Chondrocyte (in vitro differentiated cells): Measurements from ENCODE around the gene ICOS. TPM values are rescaled to one million over a fixed set of nuclear protein-coding genes. Genes with fewer than 3 reads are reported as not detected.

Experiments
- DNase-seq: peaks from one replicate; pipeline ENCODE4 v3.0.0; 2021; ENCODE audit warnings: mixed read lengths, low spot score
- H3K27ac Mint-ChIP-seq: one replicate; pipeline ENCODE4 v1.8.0; 2021; ENCODE audit warnings: mild to moderate bottlenecking, moderate library complexity, mixed read lengths; ENCODE audit not compliant: unreplicated experiment
- H3K27me3 Mint-ChIP-seq: 2 replicates; pipeline ENCODE4 v1.8.0; 2021; ENCODE audit warnings: low read depth, mixed read lengths
- H3K36me3 Mint-ChIP-seq: 2 replicates; pipeline ENCODE4 v1.8.0; 2021; ENCODE audit warnings: low read depth, mixed read lengths
- H3K4me1 Mint-ChIP-seq: 2 replicates; pipeline ENCODE4 v1.8.0; 2021; ENCODE audit warnings: low read depth, mild to moderate bottlenecking, mixed read lengths
- H3K4me3 Mint-ChIP-seq: one replicate; pipeline ENCODE4 v1.8.0; 2021; ENCODE audit warnings: mild to moderate bottlenecking, moderate library complexity, mixed read lengths; ENCODE audit not compliant: unreplicated experiment
- H3K9me3 Mint-ChIP-seq: 2 replicates; pipeline ENCODE4 v1.8.0; 2021; ENCODE audit warnings: low read depth, mixed read lengths
- CTCF ChIP-seq: fragments of 200-600 bp; sonication (generic); IDR thresholded peaks from 2 replicates; pipeline ENCODE4 v1.5.0; 2021; ENCODE audit warnings: antibody characterized with exemption, mild to moderate bottlenecking, moderate library complexity
- total RNA-seq: library from RNA; stranded (reverse); gene quantifications from 3 replicates; pipeline ENCODE4 v1.2.1, GENCODE V29; 2021

The ICOS gene
- total RNA-seq, 1 donor from 2014 or later = not detected

- DNase-seq = no peak
These were observed 68.3 kb downstream of the ICOS start for GRCh38 chr2:204004912-204005311.

DNA sequence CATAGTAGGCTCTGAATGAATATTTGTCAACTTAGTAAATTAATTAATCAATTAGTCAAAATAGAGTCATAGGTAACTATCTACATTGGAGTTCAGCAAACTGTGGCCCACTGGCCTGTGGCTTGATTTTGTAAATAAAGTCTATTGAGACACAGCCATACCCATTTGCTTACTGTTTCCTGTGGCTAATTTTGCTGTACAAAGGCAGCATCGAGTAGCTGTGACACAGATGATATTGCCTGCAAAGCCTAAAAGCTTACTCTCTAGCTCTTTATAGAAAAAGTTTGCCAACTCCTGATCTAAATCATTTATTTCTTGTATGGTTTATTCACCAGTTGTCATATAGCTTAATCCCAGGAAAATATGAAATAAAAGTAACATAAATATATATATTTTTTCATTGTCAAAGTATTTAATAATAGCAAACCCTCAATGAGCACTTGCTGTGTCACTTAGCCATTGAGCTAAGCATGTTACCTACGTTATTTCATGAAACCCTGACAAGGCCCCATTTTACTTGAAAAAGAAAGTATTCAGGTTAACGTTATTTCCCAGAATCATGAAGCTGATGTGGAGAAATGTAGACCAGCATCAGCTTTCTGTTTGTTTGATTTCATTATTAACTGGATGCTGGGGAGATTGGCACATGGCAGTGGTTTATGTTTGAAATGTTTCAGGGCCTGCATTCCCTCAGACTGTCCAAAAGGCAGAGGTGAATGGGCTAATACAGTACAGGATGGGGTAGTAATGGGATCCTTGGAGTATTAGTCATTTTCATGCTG, 69.6 kb downstream of the ICOS start:
- Mint-ChIP-seq H3K27me3 (peaks cover 20% of the 10 kb centered on the region), H3K27ac (no peak overlapping the region), H3K4me3 (no peak overlapping the region), H3K36me3 (no peaks in the 10 kb centered on the region), H3K9me3 (peaks cover 5% of the 10 kb centered on the region), H3K4me1 (no peaks in the 10 kb centered on the region)
- DNase-seq = no peak
- no peak for TF ChIP-seq CTCF

More at GRCh38 chr2:204004912-204005311, 68.3 kb downstream of the ICOS start:
- no peak overlapping the region for H3K27ac Mint-ChIP-seq
- TF ChIP-seq CTCF = no peak
- no peak overlapping the region for H3K4me3 Mint-ChIP-seq
- no peaks in the 10 kb centered on the region for H3K36me3 Mint-ChIP-seq
- peaks cover 5% of the 10 kb centered on the region for H3K9me3 Mint-ChIP-seq
- no peaks in the 10 kb centered on the region for H3K4me1 Mint-ChIP-seq
- peaks cover 20% of the 10 kb centered on the region for H3K27me3 Mint-ChIP-seq

DNA sequence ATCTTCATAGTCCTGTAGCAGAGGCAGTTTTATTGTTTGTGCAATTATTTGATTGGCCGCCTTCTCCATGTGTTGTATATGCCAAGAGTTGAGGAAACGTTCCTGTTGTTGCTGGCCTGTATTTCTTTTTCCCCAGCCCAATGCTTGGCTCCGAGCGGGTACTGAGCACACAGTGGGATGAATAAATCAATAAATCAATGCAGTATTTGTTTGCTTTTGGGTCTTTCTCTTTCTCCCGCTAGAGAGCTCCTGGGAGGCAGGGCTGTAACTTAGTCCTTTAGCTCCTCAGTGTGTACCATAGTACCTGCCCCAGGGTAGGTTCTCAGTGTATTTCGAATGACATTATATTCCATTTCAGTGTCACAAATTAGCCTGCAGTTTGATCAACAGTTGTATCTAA, 71.8 kb downstream of the ICOS start:
- H3K36me3 Mint-ChIP-seq = no peaks in the 10 kb centered on the region
- H3K4me1 Mint-ChIP-seq = peaks cover 3% of the 10 kb centered on the region
- TF ChIP-seq CTCF = no peak
- no peak for DNase-seq
- peaks cover 14% of the 10 kb centered on the region for H3K27me3 Mint-ChIP-seq
- no peak overlapping the region for H3K27ac Mint-ChIP-seq
- no peak overlapping the region for H3K4me3 Mint-ChIP-seq
- H3K9me3 Mint-ChIP-seq = no peaks in the 10 kb centered on the region

- Mint-ChIP-seq H3K4me1 (peaks cover 3% of the 10 kb centered on the region), H3K4me3 (no peak overlapping the region), H3K27ac (no peak overlapping the region), H3K36me3 (no peaks in the 10 kb centered on the region), H3K27me3 (peaks cover 4% of the 10 kb centered on the region), H3K9me3 (no peaks in the 10 kb centered on the region)
- no peak for TF ChIP-seq CTCF
- DNase-seq = no peak
These were observed 74.3 kb downstream of the ICOS start for GRCh38 chr2:204010628-204011560.

Other genes with a start within 250 kb of the ICOS start
- 0.05 TPM in 1 of 3 replicates, not detected in the others for gene CD28, start 230.1 kb upstream of the ICOS start, total RNA-seq
- gene CTLA4, start 69.0 kb upstream of the ICOS start, total RNA-seq = not detected in 3 replicates